Tibial nerve (tissue), 4 donors: ENCODE data around the gene WDR64. TPM values are rescaled to one million over a fixed set of nuclear protein-coding genes. Genes with fewer than 3 reads are reported as not detected.

Source experiments
- DNase-seq, 2 donors: peaks; one replicate each; pipeline ENCODE4 v3.0.0-alpha.2; 2019; ENCODE audit warnings: low spot score in 2 of 2
- H3K27ac ChIP-seq, 4 donors: fragments of 200-600 bp; sonication (generic) in 3 of 4; one replicate each; pipeline ENCODE4 v1.5.1; 2017 to 2019; ENCODE audit warnings: mild to moderate bottlenecking in 1 of 4
- H3K27me3 ChIP-seq, 2 donors: fragments of 200-600 bp; sonication (generic) in 1 of 2; one replicate each; pipeline versions ENCODE4 v1.5.1 to v1.6.0; 2017 to 2019
- H3K36me3 ChIP-seq, 3 donors: fragments of 200-600 bp; sonication (generic); one replicate each; pipeline ENCODE4 v1.5.1; 2018 to 2019
- H3K4me1 ChIP-seq, 4 donors: fragments of 200-600 bp; sonication (generic) in 3 of 4; one replicate each; pipeline ENCODE4 v1.5.1; 2017 to 2019
- H3K4me3 ChIP-seq, 4 donors: fragments of 200-600 bp; sonication (generic) in 3 of 4; one replicate each; pipeline ENCODE4 v1.5.1; 2017 to 2019; ENCODE audit warnings: mild to moderate bottlenecking in 1 of 4, moderate library complexity in 1 of 4
- H3K9me3 ChIP-seq, 4 donors: fragments of 200-600 bp; sonication (generic) in 3 of 4; one replicate each; pipeline ENCODE4 v1.5.1; 2017 to 2019
- CTCF ChIP-seq, 5 experiments: fragments of 200-600 bp in 3 of 5; fragments of 450-650 bp in 2 of 5; sonication (generic) in 3 of 5; IDR thresholded peaks; one replicate each; pipeline ENCODE4 v1.5.1; 2016 to 2019; ENCODE audit warnings: antibody characterized with exemption in 5 of 5, mild to moderate bottlenecking in 3 of 5, moderate library complexity in 2 of 5
- EP300 ChIP-seq, 2 donors: sonication (generic); formaldehyde crosslinking; IDR thresholded peaks; one replicate each; pipeline ENCODE4 v1.6.1; 2017; ENCODE audit warnings: antibody characterized with exemption in 2 of 2, mild to moderate bottlenecking in 1 of 2
- POLR2A ChIP-seq, 2 donors: fragments of 450-650 bp; IDR thresholded peaks; one replicate each; pipeline ENCODE4 v1.6.1; 2017; ENCODE audit warnings: antibody characterized with exemption in 2 of 2, mild to moderate bottlenecking in 2 of 2, moderate library complexity in 2 of 2
- WGBS, 2 donors: methylation state at CpG; one replicate each; pipeline ENCODE4 v1.1.5; 2018; 5-methylcytosine and 5-hydroxymethylcytosine counted together
- total RNA-seq, 4 donors: library from RNA; depleted of rRNA; stranded (reverse); fragments of >200 nt; gene quantifications; one replicate each; pipeline ENCODE4 v1.1.0, GENCODE V29; 2016

WDR64 gene
- total RNA-seq, 4 donors from 2014 or later, result 0.42 TPM; not detected in 3

- no peak for DNase-seq
- Histone ChIP-seq H3K4me3 (no peak overlapping the region), H3K27me3 (no peaks in the 10 kb centered on the region), H3K9me3 (no peaks in the 10 kb centered on the region), H3K27ac (no peak overlapping the region), H3K4me1 (peaks cover 0 to 5% (median 0%) of the 10 kb centered on the region in 4 donors), H3K36me3 (no peaks in the 10 kb centered on the region)
- WGBS, 2 donors, result 94 to 97% methylated on average over 1 of the region's 1 CpG
- TF ChIP-seq CTCF (IDR thresholded peaks at IDR 0.05), result no peak
- TF ChIP-seq EP300 (IDR thresholded peaks at IDR 0.05), result no peak
- no peak for TF ChIP-seq POLR2A (IDR thresholded peaks at IDR 0.05)
Observed at GRCh38 chr1:241778117-241778516, 126.0 kb downstream of the WDR64 start.

DNA sequence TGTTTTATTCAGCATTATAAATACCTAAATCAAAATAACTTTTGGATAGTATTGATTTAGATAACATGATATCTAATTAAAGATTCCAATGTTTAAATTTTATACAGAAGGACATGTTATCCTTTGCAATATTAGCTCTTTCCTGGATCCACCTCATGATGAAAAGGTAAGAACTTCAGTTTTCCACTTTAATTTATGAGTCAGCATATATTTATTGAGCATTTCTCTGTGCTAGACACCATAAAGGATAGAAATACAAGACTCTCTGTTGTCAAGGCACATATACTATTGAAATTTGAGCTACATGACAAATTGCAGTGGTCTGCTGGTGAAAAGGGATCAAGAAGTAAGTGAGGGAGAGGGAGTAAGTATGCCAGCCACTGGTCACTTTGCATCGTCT lies 127.8 kb downstream of the WDR64 start:
- DNase-seq, result no peak
- Histone ChIP-seq H3K4me1 (no peaks in the 10 kb centered on the region), H3K4me3 (no peak overlapping the region), H3K27ac (no peak overlapping the region), H3K36me3 (no peaks in the 10 kb centered on the region), H3K9me3 (no peaks in the 10 kb centered on the region), H3K27me3 (no peaks in the 10 kb centered on the region)
- TF ChIP-seq CTCF (IDR thresholded peaks at IDR 0.05), result no peak
- no peak for TF ChIP-seq EP300 (IDR thresholded peaks at IDR 0.05)
- WGBS, 2 donors, result 66% methylated on average over 1 of the region's 1 CpG

DNA sequence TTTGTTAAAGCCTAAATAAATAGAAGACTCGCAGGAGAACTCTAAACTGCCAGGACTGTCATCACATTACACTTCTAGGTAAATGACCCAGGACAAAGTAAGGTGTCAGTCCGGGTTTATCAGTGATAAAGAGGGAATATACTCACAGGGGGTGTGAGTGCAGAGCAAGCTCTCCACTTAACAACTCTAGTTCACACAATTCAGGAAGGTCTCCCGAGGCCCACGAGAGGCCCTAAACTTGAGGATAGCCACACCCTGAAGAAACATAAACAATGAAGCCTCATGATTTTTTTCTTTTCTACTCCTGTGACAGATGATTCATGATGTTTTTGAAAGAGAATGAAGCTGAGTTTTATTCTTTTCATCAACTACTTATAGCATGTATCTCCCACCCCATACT lies 130.3 kb downstream of the WDR64 start:
- 41 to 44% methylated on average over 4 of the region's 4 CpGs for WGBS, 2 donors
- no peak for DNase-seq

GRCh38 chr1:241787691-241788090 lies 135.6 kb downstream of the WDR64 start:
- WGBS, 2 donors, result 53 to 58% methylated on average over 4 of the region's 4 CpGs
- Histone ChIP-seq H3K9me3 (no peaks in the 10 kb centered on the region), H3K36me3 (no peaks in the 10 kb centered on the region), H3K4me3 (no peak overlapping the region), H3K27ac (no peak overlapping the region), H3K27me3 (no peaks in the 10 kb centered on the region), H3K4me1 (peaks cover 0 to 11% (median 0%) of the 10 kb centered on the region in 4 donors)
- TF ChIP-seq CTCF (IDR thresholded peaks at IDR 0.05) (no peak), POLR2A (IDR thresholded peaks at IDR 0.05) (no peak), EP300 (IDR thresholded peaks at IDR 0.05) (no peak)
- DNase-seq, result no peak

More for the DNA sequence above, 130.3 kb downstream of the WDR64 start:
- no peaks in the 10 kb centered on the region for H3K36me3 ChIP-seq
- H3K4me1 ChIP-seq, result peaks cover 0 to 11% (median 0%) of the 10 kb centered on the region in 4 donors
- H3K4me3 ChIP-seq, result no peak overlapping the region
- TF ChIP-seq EP300 (IDR thresholded peaks at IDR 0.05) (no peak), CTCF (IDR thresholded peaks at IDR 0.05) (no peak), POLR2A (IDR thresholded peaks at IDR 0.05) (no peak)
- no peaks in the 10 kb centered on the region for H3K9me3 ChIP-seq
- H3K27ac ChIP-seq, result no peak overlapping the region
- H3K27me3 ChIP-seq, result no peaks in the 10 kb centered on the region

DNA sequence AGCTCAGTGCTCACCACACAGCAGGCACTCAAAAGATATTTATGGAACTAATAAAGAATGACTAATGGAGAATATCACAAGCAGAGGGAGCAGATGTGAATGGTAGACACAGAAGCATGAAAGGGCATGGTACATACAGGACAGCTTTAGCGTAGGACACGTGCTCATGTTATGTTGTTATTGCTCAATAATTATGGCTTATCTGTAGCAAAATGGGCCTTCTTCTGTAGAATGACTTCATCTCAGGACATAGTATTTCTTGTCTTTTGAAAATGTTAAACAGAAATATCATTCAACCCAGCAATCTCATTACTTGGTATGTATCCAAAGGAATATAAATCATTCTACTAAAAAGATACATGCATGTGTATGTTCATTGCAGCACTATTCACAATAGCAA lies 137.0 kb downstream of the WDR64 start:
- no peak for TF ChIP-seq CTCF (IDR thresholded peaks at IDR 0.05)
- TF ChIP-seq EP300 (IDR thresholded peaks at IDR 0.05), result no peak
- TF ChIP-seq POLR2A (IDR thresholded peaks at IDR 0.05), result no peak
- peaks cover 0 to 11% (median 0%) of the 10 kb centered on the region in 4 donors for H3K4me1 ChIP-seq
- 73 to 81% methylated on average over 2 of the region's 2 CpGs for WGBS, 2 donors

More for the DNA sequence above, 137.0 kb downstream of the WDR64 start:
- no peak for DNase-seq
- no peak overlapping the region for H3K27ac ChIP-seq
- no peaks in the 10 kb centered on the region for H3K27me3 ChIP-seq
- H3K9me3 ChIP-seq, result no peaks in the 10 kb centered on the region
- no peaks in the 10 kb centered on the region for H3K36me3 ChIP-seq
- no peak overlapping the region for H3K4me3 ChIP-seq
